K562 (cell line): ENCODE data around the gene HEXIM1. TPM values are rescaled to one million over a fixed set of nuclear protein-coding genes. Genes with fewer than 3 reads are reported as not detected.
A peak's percentile ranks its signal among the peaks of the same experiment; 100 is the strongest.

ENCODE experiments used
- HOXB6 ChIP-seq: fragments of 250-450 bp; sonication (Bioruptor Pico); IDR thresholded peaks from 2 replicates; pipeline ENCODE4 v1.5.1; 2022; ENCODE audit warnings: mild to moderate bottlenecking, borderline replicate concordance
- ILK ChIP-seq: fragments of 450-650 bp; IDR thresholded peaks from 2 replicates; pipeline ENCODE4 v1.6.1; 2016; ENCODE audit warnings: missing genetic modification characterization, low read depth, mild to moderate bottlenecking, missing compliant biosample characterization, moderate library complexity, borderline replicate concordance
- NFYB ChIP-seq: IDR thresholded peaks from 2 replicates; pipeline ENCODE4 v1.6.1; 2011; ENCODE audit warnings: mild to moderate bottlenecking, moderate library complexity; ENCODE audit not compliant: insufficient read length; ENCODE audit errors: extremely low read depth
- RBBP5 ChIP-seq: fragments of 200-600 bp; sonication (generic); IDR thresholded peaks from 2 replicates; pipeline ENCODE4 v1.6.1; 2012; ENCODE audit warnings: borderline replicate concordance, mild to moderate bottlenecking, low read length, control low read depth, inconsistent platforms; ENCODE audit not compliant: insufficient read depth, poor library complexity, severe bottlenecking
- RBM14 ChIP-seq: fragments of 200-400 bp; formaldehyde crosslinking; IDR thresholded peaks from 2 replicates; pipeline ENCODE4 v1.6.1; 2018; ENCODE audit warnings: low read depth, mild to moderate bottlenecking, low read length, moderate library complexity, borderline replicate concordance; ENCODE audit not compliant: insufficient read depth
- SAFB ChIP-seq: fragments of 200-400 bp; formaldehyde crosslinking; IDR thresholded peaks from 2 replicates; pipeline ENCODE4 v1.6.1; 2017; ENCODE audit warnings: low read depth, low read length, borderline replicate concordance
- SMARCB1 ChIP-seq: IDR thresholded peaks from 2 replicates; pipeline ENCODE4 v1.6.1; 2011; ENCODE audit warnings: improper control_type of control experiment, low read depth; ENCODE audit not compliant: insufficient read length
- ZBTB33 ChIP-seq: sonication (generic); formaldehyde crosslinking; IDR thresholded peaks from 2 replicates; pipeline ENCODE4 v1.8.1; 2023; ENCODE audit warnings: mild to moderate bottlenecking, missing genetic modification reagents
- ZBTB8A ChIP-seq: fragments of 450-650 bp; IDR thresholded peaks from 2 replicates; pipeline ENCODE4 v1.6.1; 2018; ENCODE audit warnings: mild to moderate bottlenecking, moderate library complexity; ENCODE audit not compliant: partially characterized antibody
- polyA plus RNA-seq, 8 experiments: library from polyadenylated mRNA; depleted of rRNA in 4 of 8; stranded (reverse) in 5 of 8; unstranded in 3 of 8; fragments of >200 nt; fragmentation: Nextera tagmentation in 2 of 8; fragmentation: Illumina TruSeq in 1 of 8; extraction: Ambion mirVana in 2 of 8; extraction: Trizol in 1 of 8; gene quantifications; 2 replicates each; pipeline versions ENCODE4 v1.2.1 to v1.2.3, GENCODE V29; 2011 to 2014; ENCODE audit warnings: inconsistent platforms in 1 of 8, missing spikeins in 1 of 8
- total RNA-seq, 7 experiments: library from RNA; depleted of rRNA in 6 of 7; stranded (reverse); fragments of >200 nt in 6 of 7; fragmentation: Illumina TruSeq in 2 of 7; extraction: Trizol in 2 of 7; gene quantifications; 2 replicates each; pipeline versions ENCODE4 v1.2.1 to v1.2.3, GENCODE V29; 2011 to 2021; ENCODE audit warnings: low replicate concordance in 1 of 7
- TF ChIP-seq, protein P1 (sequence below), 2 experiments: fragments of 450-650 bp; IDR thresholded peaks; 2 replicates each; pipeline ENCODE4 v1.6.1; 2016; ENCODE audit warnings: mild to moderate bottlenecking in 2 of 2, borderline replicate concordance in 1 of 2, low read depth in 1 of 2, moderate library complexity in 1 of 2
- TF ChIP-seq, protein P2 (sequence below): fragments of 250-450 bp; sonication (Bioruptor Pico); IDR thresholded peaks from 2 replicates; pipeline ENCODE4 v1.5.0; 2021; ENCODE audit warnings: mild to moderate bottlenecking, moderate library complexity

Gene HEXIM1
- total and polyA plus RNA-seq, 9 of the 15 experiments (the other 6 are each of a cell fraction or from before 2014, with no cell fraction given) = 1.4 to 28.3 (median 9.1) TPM

- TF ChIP-seq, protein P1, sequence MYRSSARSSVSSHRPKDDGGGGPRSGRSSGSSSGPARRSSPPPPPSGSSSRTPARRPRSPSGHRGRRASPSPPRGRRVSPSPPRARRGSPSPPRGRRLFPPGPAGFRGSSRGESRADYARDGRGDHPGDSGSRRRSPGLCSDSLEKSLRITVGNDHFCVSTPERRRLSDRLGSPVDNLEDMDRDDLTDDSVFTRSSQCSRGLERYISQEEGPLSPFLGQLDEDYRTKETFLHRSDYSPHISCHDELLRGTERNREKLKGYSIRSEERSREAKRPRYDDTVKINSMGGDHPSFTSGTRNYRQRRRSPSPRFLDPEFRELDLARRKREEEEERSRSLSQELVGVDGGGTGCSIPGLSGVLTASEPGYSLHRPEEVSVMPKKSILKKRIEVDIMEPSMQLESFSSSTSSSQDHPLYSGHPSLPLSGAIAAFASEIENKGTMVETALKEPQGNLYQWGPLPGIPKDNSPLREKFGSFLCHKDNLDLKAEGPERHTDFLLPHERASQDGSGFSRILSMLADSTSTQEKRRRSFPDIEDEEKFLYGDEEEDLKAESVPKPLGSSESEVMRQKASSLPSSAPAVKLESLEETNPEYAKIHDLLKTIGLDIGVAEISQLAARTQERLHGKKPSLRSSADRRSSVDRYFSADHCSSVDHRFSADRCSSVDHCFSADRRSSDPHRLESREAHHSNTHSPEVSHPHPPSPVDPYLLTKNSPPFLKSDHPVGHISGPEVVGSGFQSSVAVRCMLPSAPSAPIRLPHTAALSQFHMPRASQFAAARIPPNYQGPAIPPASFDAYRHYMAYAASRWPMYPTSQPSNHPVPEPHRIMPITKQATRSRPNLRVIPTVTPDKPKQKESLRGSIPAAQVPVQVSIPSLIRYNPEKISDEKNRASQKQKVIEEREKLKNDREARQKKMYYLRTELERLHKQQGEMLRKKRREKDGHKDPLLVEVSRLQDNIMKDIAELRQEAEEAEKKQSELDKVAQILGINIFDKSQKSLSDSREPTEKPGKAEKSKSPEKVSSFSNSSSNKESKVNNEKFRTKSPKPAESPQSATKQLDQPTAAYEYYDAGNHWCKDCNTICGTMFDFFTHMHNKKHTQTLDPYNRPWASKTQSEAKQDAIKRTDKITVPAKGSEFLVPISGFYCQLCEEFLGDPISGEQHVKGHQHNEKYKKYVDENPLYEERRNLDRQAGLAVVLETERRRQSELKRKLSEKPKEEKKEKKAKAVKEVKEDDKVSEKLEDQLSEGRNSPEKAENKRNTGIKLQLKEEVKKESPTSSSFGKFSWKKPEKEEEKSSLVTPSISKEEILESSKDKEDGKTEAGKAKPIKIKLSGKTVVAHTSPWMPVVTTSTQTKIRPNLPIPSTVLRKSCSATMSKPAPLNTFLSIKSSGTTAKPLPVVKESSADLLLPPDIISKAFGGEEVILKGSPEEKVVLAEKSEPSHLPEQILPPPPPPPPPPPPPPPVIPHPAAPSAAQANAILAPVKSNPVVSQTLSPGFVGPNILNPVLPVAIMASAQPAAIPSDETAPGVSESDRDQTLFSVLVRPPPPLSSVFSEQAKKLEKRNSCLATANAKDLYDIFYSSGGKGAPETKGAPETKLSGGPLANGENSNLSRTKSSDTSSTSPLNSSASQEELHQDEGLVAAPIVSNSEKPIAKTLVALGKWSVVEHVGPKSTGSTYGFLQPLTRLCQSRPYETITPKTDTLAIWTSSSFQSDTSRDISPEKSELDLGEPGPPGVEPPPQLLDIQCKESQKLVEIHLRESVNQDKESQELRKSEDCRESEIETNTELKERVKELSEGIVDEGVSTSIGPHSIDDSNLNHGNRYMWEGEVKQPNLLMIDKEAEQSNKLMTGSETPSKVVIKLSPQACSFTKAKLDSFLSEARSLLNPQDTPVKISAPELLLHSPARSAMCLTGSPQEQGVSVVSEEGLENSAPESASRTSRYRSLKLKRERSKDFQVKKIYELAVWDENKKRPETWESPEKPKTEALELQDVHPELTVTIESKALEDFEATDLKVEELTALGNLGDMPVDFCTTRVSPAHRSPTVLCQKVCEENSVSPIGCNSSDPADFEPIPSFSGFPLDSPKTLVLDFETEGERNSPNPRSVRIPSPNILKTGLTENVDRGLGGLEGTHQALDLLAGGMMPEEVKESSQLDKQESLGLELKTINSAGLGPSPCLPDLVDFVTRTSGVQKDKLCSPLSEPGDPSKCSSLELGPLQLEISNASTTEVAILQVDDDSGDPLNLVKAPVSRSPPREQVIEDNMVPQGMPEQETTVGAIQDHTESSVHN (IDR thresholded peaks at IDR 0.05; ENCODE audit: borderline replicate concordance in 1 of 2, low read depth in 1 of 2) = peak in 1 of 2 experiments; percentile 67; a peak in 2 of 4 replicates
- TF ChIP-seq ZBTB33 (CRISPR knock-in tag) (no peak), NFYB (no peak), RBM14 (no peak), ZBTB8A (no peak), ILK (tag) (no peak), SMARCB1 (no peak), HOXB6 (CRISPR knock-in tag) (peak; percentile 89; the same call in 1 of the 2 replicates), SAFB (peak; percentile 98), RBBP5 (no peak)
- TF ChIP-seq, protein P2, sequence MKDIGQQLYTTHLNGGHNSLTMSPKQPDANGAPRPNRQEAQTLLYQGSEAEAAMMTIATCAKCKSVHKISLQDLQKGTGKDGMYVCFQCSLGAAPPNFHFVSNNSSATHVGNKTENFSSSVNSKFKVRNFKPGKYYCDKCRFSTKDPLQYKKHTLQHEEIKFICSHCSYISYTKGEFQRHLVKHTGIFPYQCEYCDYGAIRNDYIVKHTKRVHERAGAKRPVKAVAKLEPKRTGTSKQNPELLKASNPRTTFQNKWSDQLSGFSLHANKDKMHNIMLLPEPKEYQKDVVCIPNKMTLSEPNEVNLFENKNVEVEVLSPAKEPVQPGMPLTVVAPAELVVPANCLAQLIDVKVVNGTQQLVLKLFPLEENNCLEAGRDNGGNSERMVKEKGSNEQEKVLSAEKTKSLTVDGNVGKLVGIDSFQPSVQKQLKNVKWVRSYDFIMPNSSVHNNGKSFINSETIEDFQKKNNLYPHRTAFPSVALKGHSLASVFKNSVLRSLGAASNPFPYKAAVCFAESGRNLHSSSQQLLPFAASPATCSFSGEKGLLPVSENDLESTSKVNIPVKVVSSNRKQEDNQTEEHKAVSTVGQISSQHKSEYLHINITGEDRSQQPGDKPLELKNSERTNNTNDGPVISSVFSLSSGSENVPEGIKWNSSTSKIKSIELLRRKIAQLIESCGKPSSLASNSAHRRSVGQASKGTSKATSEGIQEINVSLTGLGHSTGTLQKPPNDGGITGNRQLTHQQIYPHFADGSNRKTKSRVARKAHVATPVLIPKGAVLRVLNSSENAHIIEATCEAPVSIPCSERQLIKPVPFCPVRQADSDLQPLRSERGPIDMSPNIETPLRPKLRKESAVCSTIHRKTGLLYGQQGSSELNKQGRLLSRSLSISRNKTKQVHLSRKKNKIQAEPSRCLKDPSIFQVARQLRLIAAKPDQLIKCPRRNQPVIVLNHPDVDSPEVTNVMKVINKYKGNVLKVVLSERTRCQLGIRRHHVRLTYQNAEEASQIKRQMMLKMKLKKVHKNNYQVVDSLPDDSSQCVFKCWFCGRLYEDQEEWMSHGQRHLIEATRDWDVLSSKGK (CRISPR knock-in tag) = no peak
Measured at GRCh38 chr17:45148183-45149036, at the start of gene HEXIM1 (continued).
